GM18868 (cell line): ENCODE results near the gene THBS1.

Experiments used
- ATAC-seq: cut with Tn5 transposase; IDR thresholded peaks from one replicate; pipeline ENCODE4 v1.9.1; 2021; ENCODE audit warnings: mild to moderate bottlenecking, moderate library complexity; ENCODE audit not compliant: unreplicated experiment

THBS1 gene

DNA sequence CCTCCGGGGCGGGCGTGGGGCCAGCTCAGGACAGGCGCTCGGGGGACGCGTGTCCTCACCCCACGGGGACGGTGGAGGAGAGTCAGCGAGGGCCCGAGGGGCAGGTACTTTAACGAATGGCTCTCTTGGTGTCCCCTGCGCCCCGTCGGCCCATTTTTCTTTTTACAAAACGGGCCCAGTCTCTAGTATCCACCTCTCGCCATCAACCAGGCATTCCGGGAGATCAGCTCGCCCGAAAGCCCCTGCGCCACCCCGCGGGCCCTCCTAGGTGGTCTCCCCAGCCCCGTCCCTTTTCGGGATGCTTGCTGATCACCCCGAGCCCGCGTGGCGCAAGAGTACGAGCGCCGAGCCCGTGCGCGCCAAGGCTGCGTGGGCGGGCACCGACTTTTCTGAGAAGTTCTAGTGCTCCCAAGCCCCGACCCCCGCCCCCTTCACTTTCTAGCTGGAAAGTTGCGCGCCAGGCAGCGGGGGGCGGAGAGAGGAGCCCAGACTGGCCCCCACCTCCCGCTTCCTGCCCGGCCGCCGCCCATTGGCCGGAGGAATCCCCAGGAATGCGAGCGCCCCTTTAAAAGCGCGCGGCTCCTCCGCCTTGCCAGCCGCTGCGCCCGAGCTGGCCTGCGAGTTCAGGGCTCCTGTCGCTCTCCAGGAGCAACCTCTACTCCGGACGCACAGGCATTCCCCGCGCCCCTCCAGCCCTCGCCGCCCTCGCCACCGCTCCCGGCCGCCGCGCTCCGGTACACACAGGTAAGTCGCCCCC, at the start of gene THBS1:
THBS1 (plus strand) TSS at position 595 of the 757 bp plus-strand sequence. CDS start 779 bp downstream, outside the sequence.
- peak; percentile 16 for ATAC-seq

DNA sequence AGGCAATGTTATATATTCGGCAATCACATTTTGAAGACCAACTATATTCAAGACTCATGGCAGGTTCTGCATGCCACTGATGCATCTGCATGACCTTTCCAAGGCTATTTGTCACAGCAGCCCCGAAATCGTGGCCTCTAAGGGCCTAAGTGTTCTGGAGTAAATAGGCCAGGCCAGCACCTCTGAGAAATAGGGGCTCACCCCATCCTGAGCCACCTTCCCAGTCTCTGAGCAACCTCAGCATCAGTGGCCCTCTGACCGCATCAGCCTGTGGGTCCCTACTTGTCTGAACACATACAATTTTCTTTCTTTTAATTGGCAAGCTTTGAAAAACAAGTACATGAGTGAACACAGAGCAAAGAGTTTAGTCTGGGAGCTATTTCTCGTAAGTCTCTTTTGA, 45.9 kb upstream of the THBS1 start:
- ATAC-seq = no peak

DNA sequence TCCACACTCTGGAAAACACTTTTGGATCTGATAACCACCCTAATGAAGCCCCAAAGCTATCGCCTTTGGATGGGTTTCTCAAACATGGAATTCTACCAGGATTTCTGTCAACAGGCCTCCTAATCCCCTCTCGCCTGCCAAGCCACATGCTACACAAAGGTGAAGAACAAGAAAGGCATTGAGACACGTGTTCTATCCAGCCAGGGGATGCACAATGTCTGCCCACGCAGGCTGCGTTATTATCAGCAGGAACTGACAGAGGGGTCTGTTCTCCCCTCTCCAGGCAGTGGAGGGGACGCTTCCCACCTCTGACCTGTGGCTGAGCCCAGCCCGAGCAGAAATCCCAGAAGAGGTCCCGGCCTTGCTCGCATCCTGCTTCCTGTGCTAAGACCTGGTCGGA, 45.4 kb upstream of the THBS1 start:
- no peak for ATAC-seq

DNA sequence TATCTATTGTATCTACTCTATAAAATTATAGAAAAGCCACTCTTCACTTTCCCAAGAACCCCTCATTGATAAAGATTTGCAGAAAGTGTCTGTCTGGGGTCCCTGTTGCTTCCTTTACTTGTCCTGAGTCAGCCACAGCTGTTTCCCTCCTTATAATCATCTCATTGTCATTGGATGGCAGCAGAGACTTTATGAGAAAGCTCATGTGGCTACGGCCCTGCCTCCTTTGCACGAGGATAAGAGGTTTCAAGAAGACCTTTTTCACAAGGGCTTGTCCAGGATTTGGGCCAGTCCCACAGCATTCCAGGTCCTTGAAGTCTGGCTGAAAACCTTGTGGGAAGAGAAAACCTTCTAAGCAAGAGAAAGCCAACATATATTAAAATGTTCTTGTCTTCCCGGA, 41.9 kb upstream of the THBS1 start:
- ATAC-seq = no peak

DNA sequence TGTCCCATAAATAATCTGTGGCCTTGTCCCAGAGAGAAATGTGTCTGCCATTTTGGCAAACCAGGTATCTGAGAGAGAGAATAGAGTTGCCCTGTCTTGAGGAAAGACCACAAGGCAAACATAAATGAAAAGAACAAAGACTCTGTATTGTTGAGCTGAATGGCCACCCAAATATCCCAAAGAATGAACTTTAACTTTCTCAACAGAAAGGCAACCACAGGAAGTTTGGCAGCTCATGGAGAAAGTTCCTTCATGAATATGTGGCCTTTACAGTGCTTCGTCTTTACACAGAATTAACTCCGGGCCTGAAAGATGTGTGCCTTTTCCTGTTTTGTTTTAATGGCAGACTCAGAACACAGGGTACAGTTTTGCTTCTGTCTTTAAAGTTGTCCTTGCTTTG, 41.4 kb upstream of the THBS1 start:
- no peak for ATAC-seq

DNA sequence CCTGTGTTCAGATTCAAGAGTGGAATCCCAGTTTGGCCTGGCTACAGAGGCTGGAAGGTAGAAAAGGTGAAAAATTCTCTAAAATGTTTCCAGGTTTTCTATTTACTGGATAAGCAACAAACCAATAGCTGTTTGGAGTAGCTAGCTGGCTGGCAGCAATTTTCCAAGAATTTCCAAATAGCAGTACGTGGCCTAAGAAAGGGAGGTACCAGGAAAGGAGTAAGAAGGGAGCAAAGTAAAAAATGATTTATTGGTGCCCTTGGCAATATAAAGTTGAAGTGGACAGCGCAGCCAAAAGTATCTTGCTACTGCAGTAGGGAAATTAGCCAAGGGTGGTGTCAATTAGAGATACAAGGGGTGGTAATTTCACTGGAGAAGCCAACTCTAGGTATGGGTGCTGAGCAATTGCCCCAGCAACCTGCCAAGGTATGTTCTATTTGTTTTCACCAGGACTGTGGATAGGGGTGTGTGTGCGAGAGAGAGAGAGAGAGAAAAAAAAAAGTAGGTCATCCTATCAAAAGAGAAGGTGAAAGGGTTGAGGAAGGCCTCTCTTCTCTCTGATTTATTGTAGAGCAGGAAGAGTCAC, 40.8 kb upstream of the THBS1 start:
- ATAC-seq = no peak

DNA sequence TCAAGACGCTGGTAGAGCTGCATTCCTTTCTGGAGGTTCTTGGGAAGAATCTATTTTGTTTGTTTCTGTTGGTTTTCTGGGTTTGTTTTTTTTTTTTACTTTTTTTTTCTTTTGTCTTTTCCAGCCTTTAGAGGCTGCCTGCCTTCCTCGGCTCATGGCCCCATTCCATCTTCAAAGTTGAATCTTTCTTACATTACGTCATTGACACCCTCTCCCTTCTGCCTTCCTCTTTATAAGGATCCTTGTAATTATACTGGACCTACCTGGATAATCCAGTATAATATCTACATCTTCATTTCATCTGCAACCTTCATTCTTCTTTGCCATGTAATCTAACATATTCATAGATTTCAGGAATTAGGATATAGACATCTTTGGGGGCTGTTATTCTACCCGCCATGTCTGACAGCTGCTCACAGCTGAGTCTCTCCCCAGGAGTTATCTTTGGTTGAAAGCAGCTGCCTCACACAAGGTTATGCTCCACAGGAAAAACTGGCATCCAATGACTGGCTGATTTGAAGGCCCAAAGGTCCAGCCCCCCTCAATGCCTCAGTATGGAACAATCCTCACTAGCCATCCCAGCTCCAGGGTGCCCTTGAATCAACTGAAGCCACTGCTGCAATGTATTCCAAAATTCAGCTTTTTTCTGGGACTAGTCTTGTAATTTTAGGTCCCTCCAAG, 38.4 kb upstream of the THBS1 start:
- no peak for ATAC-seq

DNA sequence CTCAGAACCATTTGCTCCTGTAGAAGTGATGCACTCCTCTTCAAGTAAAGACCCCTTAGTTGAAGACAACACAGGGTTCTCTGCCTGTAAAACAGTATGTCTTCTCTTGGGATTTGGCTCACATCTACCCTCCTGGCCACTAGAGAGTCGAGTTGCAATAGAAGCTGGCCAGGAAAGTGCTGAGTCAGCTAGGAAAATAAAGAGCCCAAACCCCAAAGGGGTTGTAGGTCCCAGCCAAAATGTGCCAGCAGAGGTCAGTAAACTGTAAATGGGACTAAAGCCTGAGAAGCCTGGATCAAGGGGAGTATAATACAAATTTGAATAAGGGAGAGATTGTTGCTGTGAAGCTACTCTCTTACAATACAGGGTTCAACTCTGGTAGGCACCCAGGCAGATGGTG, 37.2 kb upstream of the THBS1 start:
- ATAC-seq = no peak

DNA sequence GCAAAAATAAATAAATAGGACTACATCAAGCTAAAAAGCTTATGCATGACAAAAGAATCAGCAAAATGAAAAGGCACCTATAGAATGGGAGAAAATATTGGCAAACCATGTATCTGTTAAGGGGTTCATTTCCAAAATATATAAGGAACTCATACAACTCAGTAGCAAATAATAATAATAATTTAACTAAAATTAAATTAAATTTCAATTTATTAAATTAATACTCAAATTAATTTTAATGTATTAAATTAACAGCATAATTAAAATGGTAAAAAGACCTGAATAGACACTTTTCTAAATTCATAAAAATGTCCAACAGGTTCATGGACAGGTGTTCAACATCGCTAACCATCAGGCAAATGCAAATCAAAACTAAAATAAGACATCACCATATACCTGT, 34.0 kb upstream of the THBS1 start:
- no peak for ATAC-seq

DNA sequence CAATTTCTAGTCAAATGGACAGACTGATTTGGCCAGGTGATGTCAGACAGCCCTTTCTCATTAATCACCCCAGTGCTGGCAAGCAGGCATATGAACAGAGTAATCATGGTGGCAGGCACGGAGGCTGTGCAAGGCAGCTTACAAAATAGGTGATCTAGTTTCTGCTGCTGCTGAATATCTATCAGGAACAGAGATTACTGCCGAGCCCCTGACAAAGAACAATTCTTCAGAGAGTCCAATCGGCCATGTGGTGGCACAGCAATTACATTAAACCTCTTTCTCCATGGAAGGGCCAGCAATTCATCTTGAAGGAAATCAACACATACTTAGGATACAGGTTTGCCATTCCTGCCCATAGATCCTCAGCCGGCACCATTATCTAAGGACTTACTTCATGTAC, 32.3 kb upstream of the THBS1 start:
- ATAC-seq = no peak

DNA sequence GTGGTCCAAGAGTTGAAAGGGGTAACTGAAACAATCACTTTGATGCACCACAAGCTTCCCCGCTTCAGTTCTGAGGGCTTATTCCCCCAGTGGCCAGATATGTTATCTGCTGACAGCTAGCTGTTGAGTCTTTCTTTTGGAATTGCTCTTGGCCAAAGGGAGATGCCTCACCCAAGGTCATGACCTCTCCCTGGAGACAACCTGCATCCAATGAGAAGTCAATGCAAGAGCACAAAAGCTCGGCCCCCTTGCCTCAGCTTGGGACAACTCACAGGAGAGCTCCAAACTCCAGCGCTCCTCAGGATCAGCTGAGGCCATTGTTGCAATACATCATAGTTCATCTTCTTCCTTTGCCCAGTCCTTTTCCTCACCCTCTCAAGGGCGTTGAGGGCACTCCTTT, 31.0 kb upstream of the THBS1 start:
- no peak for ATAC-seq

DNA sequence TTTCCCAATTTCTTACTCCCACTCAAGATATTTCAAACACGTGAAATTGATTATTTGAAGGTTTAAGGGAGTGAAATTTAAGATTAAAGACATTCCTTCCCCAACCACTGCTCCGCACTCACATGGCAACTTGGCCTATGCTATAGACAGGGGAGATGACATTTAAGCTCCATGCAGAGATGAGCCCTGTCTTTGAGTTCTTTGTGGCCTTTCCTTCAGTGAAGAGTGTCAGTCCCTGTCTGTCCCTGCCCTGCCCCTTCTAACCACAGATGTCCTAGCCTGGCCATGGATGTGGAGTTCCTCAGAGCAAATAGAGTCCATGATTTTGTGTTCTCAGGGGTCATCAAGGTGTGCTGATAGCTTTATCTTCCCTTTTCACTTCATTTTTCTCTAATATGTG, 29.4 kb upstream of the THBS1 start:
- no peak for ATAC-seq

DNA sequence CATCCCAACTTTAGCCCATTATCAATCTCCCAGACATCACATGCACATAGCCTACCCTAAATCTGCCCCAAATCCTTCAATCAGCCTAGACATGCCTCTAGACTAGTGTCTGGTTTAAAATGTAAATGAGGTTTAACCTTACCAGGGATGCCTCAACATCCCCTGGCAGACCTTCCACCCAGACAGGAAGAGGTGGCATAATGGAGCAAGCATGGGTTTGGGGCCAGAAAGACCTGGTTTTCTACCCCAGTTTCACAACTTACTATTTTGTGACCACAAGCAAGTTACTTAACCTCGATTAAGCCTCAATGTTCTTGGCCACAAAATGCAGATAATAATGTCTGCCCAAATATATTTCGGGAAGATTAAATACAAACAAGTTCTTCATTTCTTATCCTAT, 28.3 kb upstream of the THBS1 start:
- ATAC-seq = no peak

DNA sequence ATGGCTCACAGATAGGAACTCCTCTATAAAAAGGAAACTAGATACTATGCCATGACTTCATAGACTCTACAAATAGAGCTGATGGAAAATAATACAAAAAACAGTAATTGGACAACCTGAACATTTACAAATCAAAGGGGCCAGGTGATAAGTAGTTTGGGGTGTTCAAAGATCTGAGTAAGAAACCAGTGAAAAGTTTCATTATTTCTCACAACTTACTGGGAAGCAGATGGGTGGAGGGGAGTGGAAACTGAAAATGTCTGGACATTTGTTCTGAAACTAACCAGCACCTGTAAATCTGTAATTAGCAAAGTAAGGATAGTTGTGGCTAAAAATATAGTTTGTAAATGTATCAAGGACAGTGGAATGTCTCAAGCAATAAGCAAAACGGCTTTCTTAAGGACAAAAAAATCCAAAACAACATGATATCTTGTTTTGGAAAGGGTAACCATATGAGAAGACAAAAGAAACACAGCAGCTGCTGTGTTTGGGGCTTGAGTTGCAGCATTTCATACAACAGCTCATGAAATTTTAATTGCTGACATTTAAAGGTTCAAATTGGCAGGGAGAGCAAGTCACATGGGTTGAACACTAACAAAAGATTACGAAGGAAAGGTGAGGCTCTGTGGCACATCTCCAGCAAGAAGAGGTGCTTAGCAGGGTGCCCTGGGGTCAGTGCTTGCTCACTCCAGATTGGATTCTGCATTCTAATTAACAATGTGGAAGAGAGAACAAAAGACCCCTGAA, 26.8 kb upstream of the THBS1 start:
- ATAC-seq = peak; percentile 46

DNA sequence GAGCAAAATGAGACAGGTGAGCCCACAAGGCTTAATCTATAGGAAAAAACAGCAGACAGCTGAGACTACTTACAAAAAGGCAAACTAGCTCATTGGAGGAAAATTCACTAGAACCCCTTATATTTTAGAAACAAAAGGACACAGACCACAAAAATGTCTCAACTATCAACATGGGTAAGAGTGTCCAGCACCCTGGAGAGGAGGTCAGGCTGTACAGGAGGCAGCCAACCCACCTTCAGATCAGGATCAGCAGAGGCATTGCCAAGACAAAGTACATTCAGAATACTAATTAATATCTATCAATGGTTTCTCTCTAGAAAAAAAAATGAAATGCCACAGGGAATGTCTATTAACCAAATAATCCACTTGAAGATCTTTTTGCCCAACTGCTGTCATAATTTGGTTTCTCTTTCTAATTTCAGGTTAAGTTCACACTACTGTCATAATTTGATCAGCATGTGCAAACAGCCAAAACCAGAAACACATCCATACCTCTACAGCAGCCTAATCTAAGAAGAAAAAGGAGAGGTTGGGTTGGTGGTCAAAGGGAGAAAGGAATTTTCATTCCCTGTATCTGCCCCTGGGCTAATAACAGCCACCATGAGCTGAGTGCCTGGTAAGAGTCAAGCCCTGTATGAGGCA, 26.0 kb upstream of the THBS1 start:
- ATAC-seq = peak; percentile 47

DNA sequence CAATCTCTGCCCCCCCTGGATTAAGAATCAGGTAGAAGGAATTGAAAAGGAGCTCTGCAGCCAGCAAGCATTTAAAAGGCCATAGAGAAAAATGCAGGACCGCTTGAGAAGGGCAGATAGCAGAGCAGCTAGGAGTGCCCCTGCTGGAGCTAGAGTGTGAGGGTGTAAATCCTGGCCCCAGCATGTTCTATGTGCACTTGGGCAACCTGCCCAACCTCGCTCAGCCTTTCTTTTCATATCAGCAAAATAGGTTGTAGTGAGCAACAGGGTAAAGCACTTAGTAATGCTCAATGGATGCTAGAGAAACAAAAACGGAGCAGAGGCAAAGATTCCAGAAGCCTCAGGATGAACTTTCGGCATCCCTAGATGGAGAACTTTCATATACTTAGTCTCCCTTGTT, 25.0 kb upstream of the THBS1 start:
- ATAC-seq = no peak

DNA sequence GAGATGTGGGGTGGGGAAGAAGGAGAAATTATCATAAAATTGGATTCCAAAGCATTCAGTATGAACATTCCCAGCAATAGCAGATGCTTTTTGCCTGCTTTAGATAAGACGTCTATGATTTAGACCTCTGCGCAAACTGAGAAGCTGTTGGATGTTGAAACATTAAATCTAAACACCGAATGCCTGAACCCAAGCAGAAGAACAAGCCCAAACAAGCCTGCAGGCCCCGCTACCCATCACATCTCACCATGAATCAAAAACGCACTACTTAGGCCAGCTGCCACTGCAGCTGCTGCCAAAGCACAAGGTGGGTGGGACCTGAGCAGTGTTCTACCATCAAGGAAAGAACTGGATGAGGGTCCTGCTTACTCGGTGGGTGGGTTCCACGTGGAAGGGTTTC, 24.4 kb upstream of the THBS1 start:
- no peak for ATAC-seq

DNA sequence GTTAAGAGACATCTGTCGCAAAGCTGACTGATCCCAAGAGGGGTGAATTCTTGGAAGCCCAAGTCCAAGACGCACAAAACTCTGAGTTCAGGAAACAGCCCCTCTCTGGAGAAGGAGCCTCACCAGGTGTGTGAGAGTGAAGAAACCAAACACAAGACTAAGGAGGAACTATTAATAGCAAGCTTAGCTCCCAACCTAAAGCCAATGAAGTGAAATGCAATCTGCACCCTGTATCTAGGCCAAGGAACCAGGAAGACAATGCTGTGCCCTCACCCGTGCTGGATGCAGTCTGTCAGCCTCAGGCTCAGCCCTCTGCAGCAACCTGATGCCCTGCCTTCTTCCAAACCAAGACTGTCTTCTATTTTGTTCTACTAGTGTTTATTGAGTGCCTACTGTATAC, 22.5 kb upstream of the THBS1 start:
- ATAC-seq = no peak

DNA sequence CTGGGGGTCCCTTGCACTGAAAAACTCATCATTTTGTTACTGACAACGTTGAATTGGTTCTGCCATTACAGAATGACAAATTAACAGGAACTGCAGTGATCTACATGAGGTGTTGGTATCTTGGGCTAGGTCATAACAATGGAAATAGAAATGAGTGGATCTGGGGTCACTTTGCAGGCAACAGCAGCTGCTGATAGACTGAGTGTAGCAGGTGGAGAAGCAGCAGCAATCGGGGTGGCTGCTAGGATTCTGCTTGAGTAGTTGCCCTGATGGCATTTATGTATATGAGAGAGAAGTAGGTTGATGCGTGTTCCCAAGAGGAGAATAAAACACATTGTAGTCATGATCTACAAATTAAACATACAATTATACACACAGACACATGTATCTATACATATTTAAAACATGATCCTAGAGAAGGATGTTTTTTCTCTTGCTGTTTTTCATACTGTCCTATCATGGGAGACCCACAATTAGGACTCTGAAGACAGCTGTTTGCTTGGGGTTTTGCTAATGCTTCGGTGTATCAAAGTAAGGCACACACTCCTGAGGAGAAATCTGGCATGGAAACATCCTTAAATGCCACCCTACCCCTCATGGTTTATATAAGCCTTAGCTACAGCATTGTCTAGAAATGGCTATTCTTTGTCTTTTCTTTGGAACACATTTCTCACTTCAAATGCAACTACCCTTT, 15.8 kb upstream of the THBS1 start:
- no peak for ATAC-seq

DNA sequence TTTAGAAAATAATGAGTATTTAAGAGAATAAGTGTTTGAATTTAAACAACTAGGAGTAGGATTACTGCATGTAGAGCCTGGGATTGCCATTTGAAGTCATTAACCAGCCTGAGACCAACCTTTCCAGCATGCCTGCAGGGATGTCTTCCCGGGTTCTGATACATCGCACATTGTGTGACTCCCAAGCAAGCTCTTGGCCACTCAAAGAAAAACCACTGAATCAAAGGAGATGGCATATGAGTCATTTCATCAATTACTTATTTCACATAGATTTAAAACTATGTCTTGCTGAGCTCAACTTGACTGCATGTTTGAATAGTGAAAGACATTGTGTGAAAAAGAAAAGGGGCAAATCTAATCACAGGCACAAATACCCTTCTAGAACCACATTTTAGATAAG, 15.0 kb upstream of the THBS1 start:
- ATAC-seq = no peak

DNA sequence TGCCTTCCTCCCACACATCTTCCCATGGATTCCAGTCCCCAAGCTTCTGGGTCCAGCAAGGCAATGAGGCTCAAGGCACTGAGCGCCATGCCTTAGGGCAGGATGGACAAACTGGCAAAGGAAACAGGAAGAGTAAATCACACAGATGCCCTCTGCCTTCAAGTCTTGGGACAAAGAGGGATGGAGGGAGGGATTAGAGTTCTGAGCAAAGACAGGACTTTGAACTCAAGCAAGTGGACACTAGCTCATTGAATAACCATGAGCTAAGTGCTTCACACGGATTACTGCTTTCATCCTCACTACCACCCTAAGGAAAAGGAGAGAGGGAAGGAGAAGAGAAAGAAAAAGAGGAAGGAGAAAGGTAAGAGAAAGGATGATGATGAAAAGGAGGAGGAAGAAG, 7.6 kb upstream of the THBS1 start:
- no peak for ATAC-seq
